GM06990 (cell line): ENCODE data around the gene SARDH.

Source experiments
- DNase-seq: peaks from one replicate; pipeline ENCODE4 v3.0.0-alpha.2; 2011; ENCODE audit not compliant: insufficient read length; ENCODE audit errors: extremely low read depth
- H3K27me3 ChIP-seq: replicated peaks from 2 replicates; pipeline ENCODE4 v1.6.0; 2011; ENCODE audit warnings: low read length; ENCODE audit not compliant: control insufficient read depth, insufficient read depth
- H3K36me3 ChIP-seq: 2 replicates; pipeline ENCODE4 v1.5.1; 2011; ENCODE audit warnings: low read length; ENCODE audit not compliant: control insufficient read depth, insufficient read depth
- H3K4me3 ChIP-seq: replicated peaks from 2 replicates; pipeline ENCODE4 v1.5.1; 2011; ENCODE audit warnings: low read depth, mild to moderate bottlenecking, control low read depth, low read length
- CTCF ChIP-seq: IDR thresholded peaks from 2 replicates; pipeline ENCODE4 v1.5.1; 2011; ENCODE audit warnings: low read length, control low read depth, mild to moderate bottlenecking, inconsistent platforms; ENCODE audit not compliant: insufficient read depth, poor library complexity, severe bottlenecking

The SARDH gene

GRCh38 chr9:133687856-133688761, 50.0 kb downstream of the SARDH start:
- no peak for DNase-seq
- Histone ChIP-seq H3K36me3 (no peaks in the 10 kb centered on the region), H3K27me3 (no peaks in the 10 kb centered on the region; the same call in 1 of the 2 replicates), H3K4me3 (no peak overlapping the region)
- TF ChIP-seq CTCF, result no peak

GRCh38 chr9:133686642-133687575, 51.2 kb downstream of the SARDH start:
- H3K27me3 ChIP-seq, result no peaks in the 10 kb centered on the region; the same call in 1 of the 2 replicates
- no peaks in the 10 kb centered on the region for H3K36me3 ChIP-seq
- no peak for DNase-seq
- H3K4me3 ChIP-seq, result no peak overlapping the region
- no peak for TF ChIP-seq CTCF

GRCh38 chr9:133685653-133686609, 52.2 kb downstream of the SARDH start:
- Histone ChIP-seq H3K4me3 (no peak overlapping the region), H3K27me3 (no peaks in the 10 kb centered on the region; the same call in 1 of the 2 replicates), H3K36me3 (no peaks in the 10 kb centered on the region)
- DNase-seq, result no peak
- no peak for TF ChIP-seq CTCF

- no peaks in the 10 kb centered on the region; the same call in 1 of the 2 replicates for H3K27me3 ChIP-seq
- no peak for DNase-seq
- no peaks in the 10 kb centered on the region for H3K36me3 ChIP-seq
- TF ChIP-seq CTCF, result no peak
- no peak overlapping the region for H3K4me3 ChIP-seq
Observed at GRCh38 chr9:133684936-133685361, 53.2 kb downstream of the SARDH start.
